HL-60 (cell line): Measurements from ENCODE around the gene TRABD2B.

ENCODE experiments used
- CTCF ChIP-seq: IDR thresholded peaks from one replicate; pipeline ENCODE4 v1.5.1; 2011; ENCODE audit warnings: low read length, control low read depth, inconsistent platforms; ENCODE audit not compliant: insufficient read depth
- GABPA ChIP-seq: IDR thresholded peaks from 2 replicates; pipeline ENCODE4 v1.6.1; 2012; ENCODE audit warnings: low read depth
- POLR2AphosphoS5 ChIP-seq: IDR thresholded peaks from 2 replicates; pipeline ENCODE4 v1.6.1; 2012; ENCODE audit warnings: low read depth
- REST ChIP-seq: IDR thresholded peaks from 2 replicates; pipeline ENCODE4 v1.6.1; 2012; ENCODE audit warnings: low read depth; ENCODE audit not compliant: insufficient replicate concordance
- SPI1 ChIP-seq: IDR thresholded peaks from 2 replicates; pipeline ENCODE4 v1.6.1; 2012; ENCODE audit warnings: low read depth, mild to moderate bottlenecking, borderline replicate concordance

GRCh38 chr1:47871799-47872353, 125.3 kb downstream of the TRABD2B start:
- no peak for TF ChIP-seq CTCF
- TF ChIP-seq GABPA = no peak
- no peak for TF ChIP-seq POLR2AphosphoS5
- no peak for TF ChIP-seq REST
- no peak for TF ChIP-seq SPI1
